HG03575 (cell line): ENCODE measurements around the gene ZNF488.

Source experiments
- ATAC-seq: cut with Tn5 transposase; IDR thresholded peaks from one replicate; pipeline ENCODE4 v1.9.1; 2021; ENCODE audit not compliant: unreplicated experiment, insufficient number of reproducible peaks, low FRiP score; ENCODE audit errors: extremely low read depth

Gene ZNF488

GRCh38 chr10:47356708-47357107 is 27.4 kb downstream of the ZNF488 start:
- no peak for ATAC-seq

- no peak for ATAC-seq
Observed at GRCh38 chr10:47354900-47355299, 29.2 kb downstream of the ZNF488 start.

GRCh38 chr10:47354165-47354564 is 29.9 kb downstream of the ZNF488 start:
- no peak for ATAC-seq

- no peak for ATAC-seq
Observed at GRCh38 chr10:47353351-47353750, 30.7 kb downstream of the ZNF488 start.

GRCh38 chr10:47351899-47352815 is 31.9 kb downstream of the ZNF488 start:
- ATAC-seq: no peak

GRCh38 chr10:47350671-47351640 is 33.1 kb downstream of the ZNF488 start:
- ATAC-seq: no peak

- ATAC-seq: no peak
Observed at GRCh38 chr10:47349941-47350371, 34.1 kb downstream of the ZNF488 start.

- ATAC-seq: no peak
Observed at GRCh38 chr10:47349516-47349915, 34.6 kb downstream of the ZNF488 start.

GRCh38 chr10:47348661-47349470 is 35.2 kb downstream of the ZNF488 start:
- ATAC-seq: no peak

GRCh38 chr10:47348138-47348651 is 35.9 kb downstream of the ZNF488 start, which contains the start of gene RBP3:
TSS of gene RBP3 (plus strand) at chr10:47348363. CDS start at chr10:47348485, 122 bp downstream.
- no peak for ATAC-seq

- no peak for ATAC-seq
Observed at GRCh38 chr10:47347303-47347675, 36.8 kb downstream of the ZNF488 start.

- ATAC-seq: no peak
Observed at GRCh38 chr10:47346581-47347302, 37.4 kb downstream of the ZNF488 start.

GRCh38 chr10:47344996-47345870 is 38.9 kb downstream of the ZNF488 start:
- no peak for ATAC-seq

GRCh38 chr10:47340608-47341170 is 43.4 kb downstream of the ZNF488 start:
- ATAC-seq: no peak

- ATAC-seq: no peak
Observed at GRCh38 chr10:47339759-47340607, 44.1 kb downstream of the ZNF488 start.

- ATAC-seq: no peak
Observed at GRCh38 chr10:47339186-47339735, 44.8 kb downstream of the ZNF488 start.
